Esophagus squamous epithelium (tissue), 4 donors: ENCODE data around the gene THAP7.

Experiments used
- CTCF ChIP-seq, 6 experiments: fragments of 450-650 bp in 4 of 6; fragments of 200-600 bp in 2 of 6; sonication (generic) in 2 of 6; IDR thresholded peaks; one replicate each; pipeline ENCODE4 v1.5.1; 2016 to 2019; ENCODE audit warnings: antibody characterized with exemption in 6 of 6, mild to moderate bottlenecking in 4 of 6, moderate library complexity in 4 of 6
- POLR2A ChIP-seq, 4 donors: fragments of 450-650 bp; IDR thresholded peaks; one replicate each; pipeline ENCODE4 v1.6.1; 2017; ENCODE audit warnings: antibody characterized with exemption in 4 of 4, mild to moderate bottlenecking in 4 of 4, moderate library complexity in 3 of 4

DNA sequence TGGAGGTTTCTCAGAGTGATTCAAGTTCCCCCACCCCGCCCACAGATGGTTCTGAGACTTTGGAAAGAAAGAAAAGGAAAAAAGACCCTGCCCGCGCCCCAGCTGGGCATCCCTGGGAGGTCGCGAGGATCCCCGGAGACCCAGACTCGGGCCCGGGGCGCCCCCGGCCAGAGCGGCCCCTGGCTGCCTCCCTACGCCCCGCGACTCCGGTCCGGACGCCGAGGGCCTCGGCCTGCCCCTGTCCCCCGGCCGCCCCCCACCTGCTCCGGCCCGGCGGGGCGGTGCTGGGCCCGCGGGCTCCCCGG, 37.2 kb downstream of the THAP7 start:
- TF ChIP-seq CTCF (IDR thresholded peaks at IDR 0.05) = no peak
- TF ChIP-seq POLR2A (IDR thresholded peaks at IDR 0.05) = no peak
